HCT116 (cell line): Measurements from ENCODE around the gene FGGY.

Source experiments
- CTCF ChIP-seq, 3 experiments: fragments of 200-600 bp in 1 of 3; sonication (generic) in 1 of 3; IDR thresholded peaks in 2 of 3; conservative IDR thresholded peaks in 1 of 3; 2 replicates each; pipeline ENCODE4 v1.5.1; 2012 to 2017; ENCODE audit warnings: low read depth in 2 of 3, low read length in 2 of 3, antibody characterized with exemption in 1 of 3, borderline replicate concordance in 1 of 3, control low read depth in 1 of 3, mild to moderate bottlenecking in 1 of 3, mixed read lengths in 1 of 3, mixed run types in 1 of 3, moderate library complexity in 1 of 3; ENCODE audit not compliant: insufficient read depth in 1 of 3
- EGR1 ChIP-seq: IDR thresholded peaks from 2 replicates; pipeline ENCODE4 v1.6.1; 2012; ENCODE audit warnings: low read depth
- EZH2 ChIP-seq: fragments of 200-600 bp; sonication (generic); IDR thresholded peaks from 2 replicates; pipeline ENCODE4 v1.6.1; 2017; ENCODE audit warnings: antibody characterized with exemption, mixed run types
- JUND ChIP-seq: IDR thresholded peaks from 2 replicates; pipeline ENCODE4 v1.6.1; 2012
- POLR2A ChIP-seq: IDR thresholded peaks from 2 replicates; pipeline ENCODE4 v1.7.0; 2011; ENCODE audit warnings: borderline replicate concordance; ENCODE audit not compliant: insufficient read depth, insufficient read length; ENCODE audit errors: extremely low read depth
- REST ChIP-seq: IDR thresholded peaks from 2 replicates; pipeline ENCODE4 v1.6.1; 2012; ENCODE audit warnings: low read depth
- SP1 ChIP-seq: IDR thresholded peaks from 2 replicates; pipeline ENCODE4 v1.6.1; 2012; ENCODE audit warnings: low read depth
- TCF7L2 ChIP-seq: IDR thresholded peaks from 2 replicates; pipeline ENCODE4 v1.7.0; 2011; ENCODE audit warnings: borderline replicate concordance, inconsistent platforms; ENCODE audit not compliant: insufficient read depth, insufficient read length; ENCODE audit errors: extremely low read depth
- YY1 ChIP-seq: IDR thresholded peaks from 2 replicates; pipeline ENCODE4 v1.6.1; 2011; ENCODE audit warnings: low read length, low read depth, moderate library complexity, mild to moderate bottlenecking; ENCODE audit not compliant: insufficient replicate concordance; ENCODE audit errors: extremely low read depth
- TF ChIP-seq, protein P1 (sequence below): IDR thresholded peaks from 2 replicates; pipeline ENCODE4 v1.6.1; 2012
- TF ChIP-seq, protein P2 (sequence below): IDR thresholded peaks from 2 replicates; pipeline ENCODE4 v1.6.1; 2012
- TF ChIP-seq, protein P3 (sequence below): IDR thresholded peaks from 2 replicates; pipeline ENCODE4 v1.6.1; 2011; ENCODE audit warnings: mild to moderate bottlenecking, low read length, moderate library complexity; ENCODE audit not compliant: insufficient replicate concordance; ENCODE audit errors: extremely low read depth

GRCh38 chr1:59675936-59676335 lies 379.0 kb downstream of the FGGY start:
- TF ChIP-seq CTCF (IDR thresholded peaks at IDR 0.05 in 2 of 3, conservative IDR thresholded peaks at IDR 0.05 in 1 of 3; ENCODE audit: borderline replicate concordance in 1 of 3, insufficient read depth in 1 of 3, low read depth in 2 of 3, low read length in 2 of 3), result no peak
- TF ChIP-seq YY1, result no peak
- TF ChIP-seq SP1, result no peak
- TF ChIP-seq, protein P1, sequence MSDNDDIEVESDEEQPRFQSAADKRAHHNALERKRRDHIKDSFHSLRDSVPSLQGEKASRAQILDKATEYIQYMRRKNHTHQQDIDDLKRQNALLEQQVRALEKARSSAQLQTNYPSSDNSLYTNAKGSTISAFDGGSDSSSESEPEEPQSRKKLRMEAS, result no peak
- TF ChIP-seq EZH2, result no peak
- no peak for TF ChIP-seq POLR2A
- TF ChIP-seq, protein P2, sequence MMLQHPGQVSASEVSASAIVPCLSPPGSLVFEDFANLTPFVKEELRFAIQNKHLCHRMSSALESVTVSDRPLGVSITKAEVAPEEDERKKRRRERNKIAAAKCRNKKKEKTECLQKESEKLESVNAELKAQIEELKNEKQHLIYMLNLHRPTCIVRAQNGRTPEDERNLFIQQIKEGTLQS, result no peak
- TF ChIP-seq EGR1, result no peak
- no peak for TF ChIP-seq JUND
- no peak for TF ChIP-seq REST
- no peak for TF ChIP-seq TCF7L2
- TF ChIP-seq, protein P3, sequence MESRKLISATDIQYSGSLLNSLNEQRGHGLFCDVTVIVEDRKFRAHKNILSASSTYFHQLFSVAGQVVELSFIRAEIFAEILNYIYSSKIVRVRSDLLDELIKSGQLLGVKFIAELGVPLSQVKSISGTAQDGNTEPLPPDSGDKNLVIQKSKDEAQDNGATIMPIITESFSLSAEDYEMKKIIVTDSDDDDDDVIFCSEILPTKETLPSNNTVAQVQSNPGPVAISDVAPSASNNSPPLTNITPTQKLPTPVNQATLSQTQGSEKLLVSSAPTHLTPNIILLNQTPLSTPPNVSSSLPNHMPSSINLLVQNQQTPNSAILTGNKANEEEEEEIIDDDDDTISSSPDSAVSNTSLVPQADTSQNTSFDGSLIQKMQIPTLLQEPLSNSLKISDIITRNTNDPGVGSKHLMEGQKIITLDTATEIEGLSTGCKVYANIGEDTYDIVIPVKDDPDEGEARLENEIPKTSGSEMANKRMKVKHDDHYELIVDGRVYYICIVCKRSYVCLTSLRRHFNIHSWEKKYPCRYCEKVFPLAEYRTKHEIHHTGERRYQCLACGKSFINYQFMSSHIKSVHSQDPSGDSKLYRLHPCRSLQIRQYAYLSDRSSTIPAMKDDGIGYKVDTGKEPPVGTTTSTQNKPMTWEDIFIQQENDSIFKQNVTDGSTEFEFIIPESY, result no peak
